ENCODE measurements around the gene FYB1.

FYB1 gene

GRCh38 chr5:39203951-39204350, 15.4 kb downstream of the FYB1 start:
- Histone ChIP-seq H3K27me3 (ENCODE audit: insufficient read depth, poor library complexity, severe bottlenecking) (no peaks in the 10 kb centered on the region), H3K4me3 (replicated peaks; ENCODE audit: insufficient read depth, low read length) (no peak overlapping the region), H3K27ac (replicated peaks) (peak overlapping the region; percentile 62)
- TF ChIP-seq SPI1 (IDR thresholded peaks at IDR 0.05; ENCODE audit: borderline replicate concordance, low read depth): no peak
- TF ChIP-seq REST (IDR thresholded peaks at IDR 0.05; ENCODE audit: insufficient replicate concordance, low read depth): no peak
- no peak for TF ChIP-seq CTCF (IDR thresholded peaks at IDR 0.05; ENCODE audit: insufficient read depth, low read length)
- TF ChIP-seq POLR2AphosphoS5 (IDR thresholded peaks at IDR 0.05; ENCODE audit: low read depth): no peak
- no peak for TF ChIP-seq GABPA (IDR thresholded peaks at IDR 0.05; ENCODE audit: low read depth)
- no peak for DNase-seq (ENCODE audit: low read depth in 1 of 2, low spot score in 1 of 2)

GRCh38 chr5:39203275-39203922, 16.0 kb downstream of the FYB1 start:
- TF ChIP-seq CTCF (IDR thresholded peaks at IDR 0.05; ENCODE audit: insufficient read depth, low read length) (no peak), REST (IDR thresholded peaks at IDR 0.05; ENCODE audit: insufficient replicate concordance, low read depth) (no peak), GABPA (IDR thresholded peaks at IDR 0.05; ENCODE audit: low read depth) (no peak), POLR2AphosphoS5 (IDR thresholded peaks at IDR 0.05; ENCODE audit: low read depth) (no peak), SPI1 (IDR thresholded peaks at IDR 0.05; ENCODE audit: borderline replicate concordance, low read depth) (no peak)
- Histone ChIP-seq H3K27me3 (ENCODE audit: insufficient read depth, poor library complexity, severe bottlenecking) (no peaks in the 10 kb centered on the region), H3K4me3 (replicated peaks; ENCODE audit: insufficient read depth, low read length) (peak overlapping the region; percentile 5; the same call in 1 of the 2 replicates), H3K27ac (replicated peaks) (peak overlapping the region; percentile 62)
- DNase-seq (ENCODE audit: low read depth in 1 of 2, low spot score in 1 of 2): no peak

GRCh38 chr5:39202597-39203274, 16.6 kb downstream of the FYB1 start:
- TF ChIP-seq CTCF (IDR thresholded peaks at IDR 0.05; ENCODE audit: insufficient read depth, low read length) (no peak), SPI1 (IDR thresholded peaks at IDR 0.05; ENCODE audit: borderline replicate concordance, low read depth) (peak; percentile 85), GABPA (IDR thresholded peaks at IDR 0.05; ENCODE audit: low read depth) (no peak), POLR2AphosphoS5 (IDR thresholded peaks at IDR 0.05; ENCODE audit: low read depth) (no peak)

More at GRCh38 chr5:39202597-39203274, 16.6 kb downstream of the FYB1 start:
- Histone ChIP-seq H3K27me3 (ENCODE audit: insufficient read depth, poor library complexity, severe bottlenecking) (no peaks in the 10 kb centered on the region), H3K4me3 (replicated peaks; ENCODE audit: insufficient read depth, low read length) (no peak overlapping the region; the same call in 1 of the 2 replicates), H3K27ac (replicated peaks) (peak overlapping the region; percentile 62)
- DNase-seq (ENCODE audit: low read depth in 1 of 2, low spot score in 1 of 2): peak; percentile 70 to 83

Measured in HL-60 (cell line).